Activated CD8-positive, alpha-beta memory T cell treated with anti-CD3 and anti-CD28 coated beads, Interleukin-2, amount 50 U/mL, for 24 hours (primary cell): ENCODE measurements around the gene AGAP1.
A peak's percentile ranks its signal among the peaks of the same experiment; 100 is the strongest.

Source experiments
- DNase-seq: peaks from one replicate; pipeline ENCODE4 v3.0.0-alpha.2; 2020; ENCODE audit errors: extremely low read depth

Gene AGAP1

GRCh38 chr2:235665661-235666212, 171.9 kb downstream of the AGAP1 start:
- DNase-seq = no peak

DNA sequence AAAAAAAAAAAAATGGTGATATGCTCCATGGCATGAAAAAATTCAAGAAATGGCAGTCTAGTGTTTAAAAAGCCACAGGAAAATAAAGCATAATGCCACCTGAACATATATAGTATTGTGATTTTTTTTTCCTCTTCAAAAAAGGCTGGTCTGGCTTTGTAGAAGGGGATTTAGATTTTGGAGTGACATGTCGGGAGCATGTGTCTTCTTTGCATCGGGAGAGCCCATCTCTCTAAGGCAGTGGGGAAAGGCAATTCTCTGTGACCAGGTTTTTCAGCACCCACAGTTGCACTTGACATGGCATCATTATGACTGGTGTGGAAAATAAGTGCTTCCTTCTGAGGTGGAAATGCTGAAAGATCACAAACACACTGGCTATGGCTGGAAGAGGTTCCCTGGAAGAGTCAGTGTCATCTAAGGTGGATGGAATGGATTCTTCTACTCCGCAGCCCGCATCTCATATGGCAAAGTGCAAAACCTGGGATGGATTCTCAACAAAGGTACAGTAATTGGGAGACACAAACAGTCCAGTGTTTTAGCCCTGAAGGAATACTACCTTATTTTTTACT, 172.5 kb downstream of the AGAP1 start:
- no peak for DNase-seq

- DNase-seq = no peak
These were observed 174.9 kb downstream of the AGAP1 start for GRCh38 chr2:235668782-235669181.

DNA sequence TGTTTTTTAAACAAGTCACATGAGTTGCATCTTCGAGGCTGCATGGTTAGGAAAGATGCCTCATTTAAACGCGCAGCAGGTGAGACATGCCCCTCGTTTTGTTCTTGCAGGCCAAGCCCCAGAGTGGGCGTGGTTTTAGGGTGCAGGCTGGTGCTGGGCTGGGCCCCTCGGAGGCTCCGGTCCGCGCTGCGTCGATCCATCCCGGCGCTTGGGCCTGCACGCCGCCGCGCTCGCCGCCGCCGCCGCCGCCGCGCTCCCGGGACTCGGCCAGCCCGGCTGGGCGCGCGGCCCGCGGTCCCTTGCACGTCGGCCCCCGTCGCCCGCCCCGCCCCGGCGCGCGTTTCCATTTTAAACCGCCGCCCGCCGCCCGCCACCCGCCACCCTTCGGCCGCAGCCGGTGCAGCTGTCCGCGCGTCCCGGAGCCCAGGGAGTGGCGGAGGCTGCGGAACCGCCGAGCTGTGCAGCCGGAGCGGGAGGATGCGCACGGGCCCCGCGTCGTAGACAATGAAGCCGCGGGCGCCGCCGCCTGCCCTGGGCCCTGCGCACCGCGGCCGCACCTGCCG, 175.5 kb downstream of the AGAP1 start:
- DNase-seq = peak; percentile 1

GRCh38 chr2:235669983-235670962, 176.4 kb downstream of the AGAP1 start:
- no peak for DNase-seq

DNA sequence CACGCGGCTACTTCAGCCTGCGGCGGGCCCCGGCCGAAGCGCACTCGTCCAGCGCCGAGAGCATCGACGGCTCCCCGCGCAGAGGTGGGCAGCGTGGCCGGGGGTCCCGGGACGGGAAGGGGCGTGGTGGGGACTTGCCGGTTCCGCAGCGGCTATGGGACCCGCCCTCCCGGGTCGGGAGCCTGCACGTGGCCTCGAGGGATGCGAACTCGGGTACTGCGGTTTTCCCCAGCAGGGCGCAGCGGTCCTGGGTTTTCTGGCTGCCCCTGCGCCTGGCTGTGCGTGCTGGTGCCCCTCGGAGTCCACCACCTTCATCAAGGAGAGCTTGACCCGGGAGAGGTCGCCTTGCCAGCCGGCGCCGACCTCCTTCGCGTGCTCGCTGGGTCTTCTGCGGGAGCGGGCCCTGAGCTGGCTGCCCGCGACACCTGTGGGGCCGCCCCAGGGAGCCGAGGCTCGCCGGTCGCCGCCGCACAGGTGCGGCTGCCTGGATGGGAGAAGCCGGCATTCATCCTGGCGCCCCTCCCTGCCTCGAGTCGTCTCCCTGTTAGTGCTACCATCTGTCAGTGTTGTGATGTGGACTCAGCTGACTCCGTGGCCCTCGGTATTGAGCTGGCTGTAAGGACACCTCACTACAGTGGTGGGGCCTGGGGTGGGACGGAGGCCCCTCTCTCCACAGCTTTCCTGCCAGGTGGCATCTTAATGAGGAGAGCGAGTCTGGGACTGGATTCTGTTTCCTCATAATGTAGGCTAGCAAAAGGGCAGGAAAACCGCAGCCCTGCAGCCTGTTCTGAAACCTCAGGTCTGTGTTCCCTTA, 177.3 kb downstream of the AGAP1 start:
- no peak for DNase-seq

GRCh38 chr2:235672720-235673119, 178.9 kb downstream of the AGAP1 start:
- DNase-seq = no peak

DNA sequence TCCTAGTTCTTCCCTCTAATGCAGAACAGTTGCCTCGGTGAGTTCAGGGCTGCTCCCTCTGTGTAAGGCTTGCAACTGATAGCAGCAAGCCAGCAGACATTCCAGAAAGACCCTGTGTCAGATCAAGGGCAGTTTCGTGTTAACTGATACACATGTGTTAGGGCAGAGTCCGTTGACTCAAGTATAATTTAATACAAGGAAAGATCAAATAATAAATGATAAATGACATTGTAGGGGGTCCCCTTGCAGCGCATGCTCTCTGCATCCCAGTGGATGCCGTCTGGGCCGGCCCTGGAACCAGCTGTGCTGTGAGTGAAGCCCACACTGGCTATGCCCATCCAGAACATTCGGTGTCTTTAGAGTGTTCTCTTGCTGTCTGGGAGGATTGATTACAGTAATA, 180.3 kb downstream of the AGAP1 start:
- no peak for DNase-seq

- no peak for DNase-seq
These were observed 181.0 kb downstream of the AGAP1 start for GRCh38 chr2:235674812-235675211.

DNA sequence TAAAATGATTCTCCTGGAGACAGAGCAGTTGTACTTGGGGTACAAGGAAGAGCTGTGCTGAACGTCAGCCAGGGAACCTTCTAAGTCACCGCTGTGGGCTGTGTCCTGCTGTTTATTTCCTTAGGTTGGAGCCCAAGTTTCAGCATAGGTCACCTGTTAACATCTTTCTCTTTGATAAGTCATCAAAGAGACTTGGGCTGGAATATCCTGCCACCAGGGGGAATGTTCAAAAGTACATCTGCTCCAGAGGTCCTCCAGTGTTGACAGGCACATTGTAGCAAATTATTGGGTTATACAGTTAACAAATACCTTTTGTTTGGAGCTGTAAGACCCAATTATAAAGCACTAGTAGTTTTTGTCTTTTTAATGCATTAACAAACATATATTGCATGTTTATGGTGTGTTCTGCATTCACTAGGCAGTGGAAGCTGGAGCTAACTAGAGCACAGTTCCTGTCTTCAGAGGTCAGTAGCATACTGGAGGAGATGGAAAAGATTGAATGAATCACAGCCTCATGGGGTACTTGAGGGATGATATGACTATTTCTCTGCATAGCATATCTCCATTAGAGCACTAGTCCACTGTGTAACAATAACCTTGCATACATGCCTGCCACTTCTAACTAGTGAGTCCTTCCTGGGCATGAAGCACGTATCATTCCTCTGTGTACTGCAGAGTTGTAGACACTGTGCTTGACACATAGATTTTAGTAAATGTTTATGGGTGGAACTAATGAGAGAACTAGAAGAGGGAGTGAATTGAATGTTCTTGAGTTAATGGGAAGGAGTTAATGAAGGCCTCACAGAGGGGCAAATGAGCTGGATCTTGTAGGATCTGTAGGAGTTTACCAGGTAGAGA, 182.1 kb downstream of the AGAP1 start:
- DNase-seq = no peak

DNA sequence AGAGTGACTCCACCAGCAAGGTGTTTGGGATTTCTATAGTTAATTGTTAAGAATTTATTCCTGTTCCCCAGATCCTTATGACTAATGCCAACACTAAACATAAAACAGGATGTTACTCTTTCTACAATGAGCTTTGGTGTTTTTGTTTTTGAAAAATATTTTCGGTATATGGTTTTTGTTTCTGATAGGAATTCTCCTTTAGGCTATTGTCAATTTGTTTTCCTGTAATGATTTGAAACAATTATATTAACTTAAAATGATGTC, 182.6 kb downstream of the AGAP1 start:
- no peak for DNase-seq

DNA sequence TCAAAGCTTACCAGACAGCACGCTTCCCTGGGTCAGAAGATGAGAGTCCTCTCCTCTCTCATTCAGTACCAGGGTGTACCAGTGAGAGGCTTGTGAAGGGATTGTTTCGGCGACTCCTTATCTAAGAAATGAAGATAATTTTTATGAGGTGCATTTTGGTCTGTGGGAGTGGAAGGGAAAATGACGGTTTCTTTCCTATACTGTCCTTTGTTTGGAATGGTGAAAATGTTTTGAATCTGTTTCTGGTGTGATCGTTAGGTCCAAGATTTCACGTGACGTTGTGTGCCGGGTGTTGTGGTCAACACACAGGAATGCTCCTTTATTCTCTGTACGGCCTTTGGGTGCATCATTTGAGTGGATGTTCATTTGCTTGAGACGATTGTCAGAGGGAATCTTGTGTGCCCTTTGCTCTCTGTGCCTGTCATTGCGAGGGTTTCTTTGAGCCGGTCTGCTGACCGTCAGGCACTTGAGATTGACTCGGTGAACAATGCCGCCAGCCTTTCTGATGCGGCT, 183.5 kb downstream of the AGAP1 start:
- no peak for DNase-seq

DNA sequence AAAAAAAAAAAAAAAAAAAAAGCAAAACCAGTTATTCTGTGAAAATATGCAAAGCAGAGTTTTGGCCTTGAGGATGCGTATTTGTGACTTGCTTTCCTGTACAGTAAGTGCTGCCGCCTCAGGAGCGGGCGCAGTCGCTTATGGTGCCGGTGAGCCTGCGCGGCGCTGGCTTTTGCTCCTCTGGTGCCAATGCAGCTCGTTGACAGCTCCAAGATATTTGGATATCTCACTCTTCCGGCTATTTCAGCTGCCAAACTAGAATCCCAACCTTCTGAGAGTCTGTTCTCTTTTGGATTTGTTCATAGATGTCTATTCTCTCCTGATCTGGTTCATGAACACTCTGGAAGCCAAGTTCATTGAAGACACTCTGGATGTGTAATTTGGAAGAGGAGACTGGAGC, 184.1 kb downstream of the AGAP1 start:
- no peak for DNase-seq

DNA sequence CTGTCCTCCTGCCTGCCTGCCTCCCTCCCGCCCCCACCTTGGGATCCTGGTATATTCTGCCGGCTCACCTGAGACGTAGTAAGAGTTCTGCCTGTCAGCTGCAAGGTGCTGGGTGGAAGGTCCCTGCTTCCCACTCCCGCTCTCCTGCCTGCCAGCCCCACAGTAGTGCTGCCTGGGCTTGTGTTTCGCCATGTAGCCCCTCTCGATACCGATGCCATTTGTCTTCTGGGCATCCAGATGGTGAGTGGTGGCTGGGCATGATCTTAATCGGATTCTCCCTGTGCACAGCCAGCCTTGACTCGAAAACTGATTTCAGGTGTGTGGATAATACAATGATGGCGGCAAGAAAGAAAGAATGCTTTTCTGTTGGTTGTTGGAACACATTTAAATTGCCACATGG, 184.9 kb downstream of the AGAP1 start:
- no peak for DNase-seq

GRCh38 chr2:235679471-235679870, 185.6 kb downstream of the AGAP1 start:
- no peak for DNase-seq

DNA sequence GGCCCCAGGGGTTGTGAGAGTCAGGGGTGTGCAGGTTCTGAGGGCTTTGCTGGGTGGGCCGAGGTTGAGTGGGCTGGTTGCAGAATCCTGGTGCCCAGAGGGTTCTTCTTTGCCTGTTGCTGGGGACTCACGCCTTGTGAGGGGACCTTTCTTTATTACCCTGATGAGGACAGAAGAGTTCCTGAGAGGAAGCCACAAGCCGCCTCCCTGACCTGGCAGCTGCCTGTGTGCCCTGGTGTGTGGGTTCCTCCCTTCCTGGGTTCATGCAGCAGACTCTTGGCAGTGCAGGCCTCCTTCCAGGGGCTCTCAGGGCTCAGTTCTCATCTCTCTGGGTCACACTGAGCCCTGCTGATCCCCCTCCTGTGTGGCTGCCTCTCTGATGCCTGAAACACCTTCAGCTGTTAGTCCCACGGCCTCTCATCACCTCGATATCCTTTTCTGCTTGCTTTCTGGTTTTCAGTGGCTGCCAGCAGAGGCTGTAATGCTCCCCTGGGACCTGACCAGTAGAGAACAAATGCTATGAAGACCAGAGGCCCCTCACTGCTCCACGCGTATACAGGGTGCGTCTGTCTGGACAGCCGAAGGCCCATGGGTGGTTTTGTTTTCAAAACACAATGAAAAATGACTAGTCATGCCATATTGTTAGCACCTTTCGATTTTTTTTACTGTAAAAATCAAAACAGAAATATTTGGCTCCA, 191.3 kb downstream of the AGAP1 start:
- no peak for DNase-seq

DNA sequence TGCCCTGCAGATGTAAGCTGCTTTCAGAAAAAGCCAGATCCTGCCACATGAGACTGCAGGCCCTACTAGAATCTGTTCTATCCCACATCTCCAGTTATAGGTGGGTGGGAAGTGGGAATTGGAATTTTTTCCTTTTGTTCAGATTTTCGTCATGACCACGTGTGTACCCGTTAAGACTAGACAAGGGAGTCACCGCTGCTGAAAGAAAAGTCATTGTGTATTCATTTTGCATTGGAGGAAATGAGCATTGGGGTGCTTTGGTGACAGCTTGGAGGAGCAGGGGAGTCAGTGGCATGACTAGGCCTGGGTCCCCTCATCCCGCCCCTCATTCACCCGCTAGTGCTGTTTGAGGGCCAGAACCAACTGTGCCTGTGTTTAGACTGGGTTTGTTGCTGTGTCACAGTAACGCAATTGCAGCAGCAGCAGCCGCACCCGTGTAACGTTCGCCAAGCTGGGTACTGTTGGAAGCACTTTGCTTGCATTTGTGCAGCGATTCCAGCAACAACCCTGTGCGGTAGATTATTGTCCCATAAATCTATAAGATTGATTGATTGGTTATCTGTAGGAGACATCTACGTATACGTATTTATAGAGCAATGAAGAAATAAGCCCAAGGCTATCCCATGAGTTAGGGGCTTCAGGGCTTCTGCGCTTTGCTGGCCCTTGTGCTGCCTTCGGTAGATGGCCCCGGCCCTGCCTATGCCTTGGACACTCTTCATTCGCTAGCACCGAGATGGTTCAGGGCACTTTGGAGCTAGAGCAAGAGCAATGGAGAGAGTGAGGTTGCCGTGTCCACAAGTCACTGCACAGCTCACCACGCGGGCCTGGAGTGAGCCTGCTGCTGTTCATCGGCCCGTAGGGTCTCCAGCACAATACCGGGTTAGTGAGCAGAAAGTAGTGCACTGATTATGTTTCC, 194.9 kb downstream of the AGAP1 start:
- no peak for DNase-seq

DNA sequence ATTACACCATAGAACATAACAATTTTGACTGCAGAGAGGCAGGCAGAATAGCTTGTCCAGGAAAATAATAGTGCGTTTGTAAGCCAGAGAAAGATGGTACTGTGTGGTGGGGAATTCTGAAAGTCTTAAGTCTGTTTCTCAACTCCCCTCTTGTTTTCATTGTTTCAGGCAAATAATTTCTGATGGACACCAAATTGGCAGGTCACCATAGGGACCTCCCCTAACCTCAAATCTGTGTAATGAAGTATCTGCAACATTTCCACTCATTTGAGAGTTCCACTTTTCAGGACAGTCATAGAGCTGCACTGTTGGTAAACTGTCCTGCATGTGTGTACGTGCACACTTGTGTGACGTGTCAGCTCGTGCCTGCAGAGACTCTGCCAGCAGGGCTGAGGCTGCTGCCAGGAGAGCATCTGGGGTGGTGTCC, 195.6 kb downstream of the AGAP1 start:
- no peak for DNase-seq
